Uterus (tissue), 4 donors: ENCODE results near the gene SPON2. TPM values are rescaled to one million over a fixed set of nuclear protein-coding genes. Genes with fewer than 3 reads are reported as not detected.
A peak's percentile ranks its signal among the peaks of the same experiment; 100 is the strongest.

ENCODE experiments used
- DNase-seq, 2 donors: peaks; one replicate each; pipeline ENCODE4 v3.0.0-alpha.2; 2019 to 2020
- H3K27ac ChIP-seq, 2 donors: fragments of 200-600 bp; sonication (generic); 1 replicate in 1 of 2; 2 replicates in 1 of 2; pipeline ENCODE4 v1.5.1; 2016 to 2018
- H3K27me3 ChIP-seq, 2 donors: fragments of 200-600 bp; sonication (generic); one replicate each; pipeline ENCODE4 v1.5.1; 2018 to 2019; ENCODE audit warnings: control low read depth in 1 of 2
- H3K36me3 ChIP-seq, 2 donors: fragments of 200-600 bp; sonication (generic); one replicate each; pipeline ENCODE4 v1.5.1; 2019; ENCODE audit warnings: control low read depth in 1 of 2
- H3K4me1 ChIP-seq, 2 donors: fragments of 200-600 bp; sonication (generic); one replicate each; pipeline ENCODE4 v1.5.1; 2018 to 2019; ENCODE audit warnings: control low read depth in 1 of 2
- H3K4me3 ChIP-seq, 2 donors: fragments of 200-600 bp; sonication (generic); 1 replicate in 1 of 2; 2 replicates in 1 of 2; pipeline ENCODE4 v1.5.1; 2018 to 2019; ENCODE audit warnings: mild to moderate bottlenecking in 1 of 2
- H3K9me3 ChIP-seq, 2 donors: fragments of 200-600 bp; sonication (generic); one replicate each; pipeline ENCODE4 v1.5.1; 2019; ENCODE audit warnings: control low read depth in 1 of 2
- POLR2A ChIP-seq, 2 donors: fragments of 450-650 bp; IDR thresholded peaks; one replicate each; pipeline ENCODE4 v1.6.1; 2016; ENCODE audit warnings: antibody characterized with exemption in 2 of 2, mild to moderate bottlenecking in 1 of 2, moderate library complexity in 1 of 2
- intact Hi-C: fragments of 100-400 bp; cut with DNase I; formaldehyde crosslinking; loops from one replicate; pipeline ENCODE4 v1.15.1; 2023; ENCODE audit warnings: low total_unique reads
- total RNA-seq, 4 donors: library from RNA; depleted of rRNA in 3 of 4; stranded (reverse); fragments of >200 nt in 3 of 4; gene quantifications; one replicate each; pipeline versions ENCODE4 v1.1.0 to v1.2.4, GENCODE V29; 2014 to 2023
- TF ChIP-seq, protein P1 (sequence below), 4 experiments: fragments of 200-600 bp in 2 of 4; fragments of 450-650 bp in 2 of 4; sonication (generic) in 2 of 4; IDR thresholded peaks; one replicate each; pipeline ENCODE4 v1.5.1; 2016 to 2019; ENCODE audit warnings: antibody characterized with exemption in 4 of 4, mild to moderate bottlenecking in 2 of 4, moderate library complexity in 1 of 4
- donor health status: DM: yes; HTN: yes; CAD: no.

SPON2 gene
- 100 to 1,000 TPM in 2 of 4 donors, 10 to 100 TPM in 2; 60.6 to 262 (median 115) TPM for total RNA-seq

DNA sequence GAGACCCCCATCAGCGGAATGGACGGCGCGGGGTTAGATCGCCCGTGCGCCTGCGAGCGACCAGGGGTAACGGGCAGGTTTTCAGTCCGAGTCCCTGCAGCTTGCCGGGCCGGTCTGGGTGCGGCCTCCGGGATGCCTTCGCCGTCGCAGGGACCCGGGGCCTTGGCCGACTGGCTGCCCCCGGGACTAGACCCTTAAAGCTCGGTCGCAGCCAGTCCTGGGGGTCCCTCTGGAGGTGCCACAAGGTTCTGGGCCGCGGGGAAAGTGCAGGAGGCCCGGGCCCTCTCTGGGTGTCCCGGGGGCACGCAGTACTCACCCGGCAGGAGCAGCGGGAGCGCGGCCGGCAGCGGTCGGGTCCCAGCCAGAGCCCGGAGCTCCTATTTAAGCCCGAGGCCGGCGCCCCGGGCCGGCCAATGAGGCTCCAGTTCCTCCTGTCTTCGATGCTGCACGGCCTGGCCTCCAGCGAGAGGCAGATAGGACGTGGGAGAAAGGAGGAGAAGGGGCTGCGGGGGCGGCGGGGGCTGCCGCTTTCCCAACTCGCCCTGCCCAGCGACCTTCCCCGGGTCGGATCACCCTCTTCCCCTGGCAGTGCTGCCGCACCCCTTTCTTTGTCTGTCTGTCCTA lies at the start of gene SPON2:
SPON2 (minus strand) TSS at position 356 of the 624 bp plus-strand sequence.
- Histone ChIP-seq H3K4me3 (peak within 1 kb of the TSS; percentile 44 to 51), H3K36me3 (no peaks in the 10 kb centered on the region), H3K27me3 (no peaks in the 10 kb centered on the region), H3K4me1 (peaks cover 7 to 19% of the 10 kb centered on the region in 2 donors), H3K9me3 (no peaks in the 10 kb centered on the region), H3K27ac (peak within 1 kb of the TSS; percentile 94 to 96)
- peak in 1 of 2 donors; percentile 52 for TF ChIP-seq POLR2A (IDR thresholded peaks at IDR 0.05)
- TF ChIP-seq, protein P1, sequence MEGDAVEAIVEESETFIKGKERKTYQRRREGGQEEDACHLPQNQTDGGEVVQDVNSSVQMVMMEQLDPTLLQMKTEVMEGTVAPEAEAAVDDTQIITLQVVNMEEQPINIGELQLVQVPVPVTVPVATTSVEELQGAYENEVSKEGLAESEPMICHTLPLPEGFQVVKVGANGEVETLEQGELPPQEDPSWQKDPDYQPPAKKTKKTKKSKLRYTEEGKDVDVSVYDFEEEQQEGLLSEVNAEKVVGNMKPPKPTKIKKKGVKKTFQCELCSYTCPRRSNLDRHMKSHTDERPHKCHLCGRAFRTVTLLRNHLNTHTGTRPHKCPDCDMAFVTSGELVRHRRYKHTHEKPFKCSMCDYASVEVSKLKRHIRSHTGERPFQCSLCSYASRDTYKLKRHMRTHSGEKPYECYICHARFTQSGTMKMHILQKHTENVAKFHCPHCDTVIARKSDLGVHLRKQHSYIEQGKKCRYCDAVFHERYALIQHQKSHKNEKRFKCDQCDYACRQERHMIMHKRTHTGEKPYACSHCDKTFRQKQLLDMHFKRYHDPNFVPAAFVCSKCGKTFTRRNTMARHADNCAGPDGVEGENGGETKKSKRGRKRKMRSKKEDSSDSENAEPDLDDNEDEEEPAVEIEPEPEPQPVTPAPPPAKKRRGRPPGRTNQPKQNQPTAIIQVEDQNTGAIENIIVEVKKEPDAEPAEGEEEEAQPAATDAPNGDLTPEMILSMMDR (IDR thresholded peaks at IDR 0.05), result peak in 1 of 4 experiments; percentile 5
- peak; percentile 72 to 75 for DNase-seq
- intact Hi-C loops, result no loop called here

DNA sequence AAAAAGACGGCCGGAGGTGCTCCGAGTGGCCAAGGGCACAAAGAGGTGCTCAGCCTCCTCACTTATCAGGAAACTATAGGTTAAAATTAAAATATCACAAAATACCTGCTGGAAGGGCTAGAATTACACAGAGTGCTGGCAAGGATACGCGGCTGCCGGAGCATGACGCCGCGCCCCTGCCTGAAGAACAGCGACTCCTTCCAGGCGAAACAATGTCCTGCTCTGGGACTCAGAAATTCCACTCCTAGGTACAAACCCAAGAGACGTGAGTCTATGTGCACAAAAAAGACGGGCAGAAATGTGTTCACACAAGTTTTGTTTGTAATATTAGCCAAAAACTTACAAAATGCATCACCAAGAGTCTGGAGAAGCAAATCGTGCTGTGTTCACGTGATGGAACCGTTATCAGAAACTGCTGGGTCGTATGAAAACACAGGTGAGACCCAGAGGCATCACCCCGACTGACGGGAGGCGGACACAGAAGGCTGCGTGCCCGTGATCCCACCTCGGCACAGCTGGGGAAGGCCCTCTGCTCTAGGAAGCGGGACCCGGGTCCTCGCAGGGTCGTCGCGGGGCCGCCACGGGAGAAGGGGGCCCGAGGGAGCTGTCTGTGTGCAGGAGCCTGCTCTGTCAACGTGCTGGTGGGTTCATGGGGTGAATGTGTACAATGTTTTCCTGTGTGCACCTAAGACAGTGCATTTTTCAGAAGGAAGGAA lies 48.9 kb upstream of the SPON2 start:
- no peak for DNase-seq
- Histone ChIP-seq H3K36me3 (no peaks in the 10 kb centered on the region), H3K27ac (no peak overlapping the region), H3K4me1 (peaks cover 0 to 6% of the 10 kb centered on the region in 2 donors), H3K4me3 (no peak overlapping the region), H3K9me3 (no peaks in the 10 kb centered on the region), H3K27me3 (no peaks in the 10 kb centered on the region)
- intact Hi-C loops, result no loop called here
- TF ChIP-seq POLR2A (IDR thresholded peaks at IDR 0.05), result no peak
- TF ChIP-seq, protein P1 (IDR thresholded peaks at IDR 0.05), result no peak

DNA sequence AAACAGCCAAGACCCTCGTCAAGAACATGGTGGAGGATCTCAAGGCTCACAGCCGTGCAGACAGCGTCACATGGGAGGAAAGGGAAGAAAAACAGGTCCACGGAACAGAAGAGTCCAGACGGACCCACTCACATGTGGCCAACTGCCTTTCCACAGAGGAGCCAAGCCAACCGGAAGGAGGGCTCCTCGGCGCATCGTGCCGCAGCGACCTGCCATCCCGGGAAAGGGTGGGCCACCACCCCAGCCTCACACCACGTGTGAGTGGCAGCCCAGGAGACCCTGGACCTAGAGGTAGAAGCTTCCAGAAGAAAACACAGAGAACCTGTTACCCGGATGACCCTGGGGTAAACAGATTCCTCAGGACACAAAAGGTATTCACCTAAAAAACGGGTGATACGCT lies 48.2 kb upstream of the SPON2 start:
- intact Hi-C loops, result no loop called here
- Histone ChIP-seq H3K27me3 (no peaks in the 10 kb centered on the region), H3K36me3 (no peaks in the 10 kb centered on the region), H3K9me3 (no peaks in the 10 kb centered on the region), H3K27ac (no peak overlapping the region), H3K4me3 (no peak overlapping the region), H3K4me1 (peaks cover 0 to 3% of the 10 kb centered on the region in 2 donors)
- no peak for DNase-seq
- TF ChIP-seq, protein P1 (IDR thresholded peaks at IDR 0.05), result no peak
- no peak for TF ChIP-seq POLR2A (IDR thresholded peaks at IDR 0.05)

DNA sequence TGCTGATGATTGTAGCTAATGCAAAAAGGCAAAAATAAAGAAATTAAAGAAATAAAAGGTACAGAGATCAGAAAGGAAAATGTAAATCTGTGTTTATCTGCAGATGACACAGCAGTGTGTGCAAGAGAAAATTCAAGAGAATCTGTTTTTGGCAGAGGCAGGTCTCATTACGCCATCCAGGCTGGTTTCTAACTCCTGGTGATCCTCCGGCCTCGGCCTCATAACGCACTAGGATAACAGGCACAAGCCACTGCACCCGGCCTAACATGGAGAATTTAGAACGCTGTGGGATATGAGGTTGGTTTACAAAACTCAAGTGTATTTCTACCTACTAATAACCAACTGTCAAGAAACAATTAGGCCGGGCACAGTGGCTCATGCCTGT lies 47.2 kb upstream of the SPON2 start:
- Histone ChIP-seq H3K36me3 (no peaks in the 10 kb centered on the region), H3K27ac (peak overlapping the region in 1 of 2 donors; percentile 33), H3K9me3 (no peaks in the 10 kb centered on the region), H3K27me3 (no peaks in the 10 kb centered on the region), H3K4me3 (no peak overlapping the region), H3K4me1 (peaks cover 4 to 13% of the 10 kb centered on the region in 2 donors)
- TF ChIP-seq, protein P1 (IDR thresholded peaks at IDR 0.05), result no peak
- TF ChIP-seq POLR2A (IDR thresholded peaks at IDR 0.05), result no peak
- intact Hi-C loops, result no loop called here
- DNase-seq, result no peak
